Caco-2 (cell line): ENCODE measurements around the gene IQSEC3. TPM values are rescaled to one million over a fixed set of nuclear protein-coding genes. Genes with fewer than 3 reads are reported as not detected.

ENCODE experiments used
- BruUV-seq: library from RNA; stranded (reverse); fragments of 400-500 nt; replicated peaks from 2 replicates; lab custom pipeline; 2021; lab: Mats Ljungman, UMichigan
- CTCF ChIA-PET: fragments of 300-600 bp; sonication (Branson Sonifier 250); formaldehyde crosslinking; loops from one replicate; lab custom pipeline; 2022; ENCODE audit warnings: antibody characterized with exemption; lab: Charles Lee
- POLR2A ChIA-PET: fragments of 300-600 bp; sonication (Branson Sonifier 250); formaldehyde crosslinking; loops from one replicate; lab custom pipeline; 2022; ENCODE audit warnings: antibody characterized with exemption; lab: Charles Lee
- DNase-seq, 2 experiments: peaks; one replicate each; pipeline versions ENCODE4 v3.0.0 to v3.0.0-alpha.2; 2020 to 2022
- H3K27me3 ChIP-seq: replicated peaks from 2 replicates; pipeline ENCODE4 v1.6.0; 2011; ENCODE audit warnings: low read length; ENCODE audit not compliant: control insufficient read depth, insufficient read depth
- H3K36me3 ChIP-seq: 2 replicates; pipeline ENCODE4 v1.5.1; 2011; ENCODE audit warnings: low read length; ENCODE audit not compliant: control insufficient read depth, insufficient read depth
- H3K4me1 ChIP-seq: fragments of 250-450 bp; sonication (Bioruptor Pico); 2 replicates; pipeline ENCODE4 v1.5.1; 2020; ENCODE audit warnings: mild to moderate bottlenecking
- H3K4me3 ChIP-seq: 2 replicates; pipeline ENCODE4 v1.5.1; 2011; ENCODE audit warnings: low read depth, mild to moderate bottlenecking, control low read depth, low read length
- H3K9me3 ChIP-seq: fragments of 250-450 bp; sonication (Bioruptor Pico); 2 replicates; pipeline ENCODE4 v1.5.1; 2020; ENCODE audit warnings: mild to moderate bottlenecking, moderate library complexity
- H3K27ac Mint-ChIP-seq: one replicate; pipeline ENCODE4 v1.8.0; 2022; ENCODE audit warnings: mixed read lengths; ENCODE audit not compliant: unreplicated experiment
- H3K27me3 Mint-ChIP-seq: one replicate; pipeline ENCODE4 v1.8.0; 2022; ENCODE audit warnings: mixed read lengths; ENCODE audit not compliant: insufficient read depth, unreplicated experiment
- H3K36me3 Mint-ChIP-seq: one replicate; pipeline ENCODE4 v1.8.0; 2022; ENCODE audit warnings: mild to moderate bottlenecking, mixed read lengths; ENCODE audit not compliant: insufficient read depth, unreplicated experiment
- H3K4me1 Mint-ChIP-seq: one replicate; pipeline ENCODE4 v1.8.0; 2022; ENCODE audit warnings: low read depth, mixed read lengths; ENCODE audit not compliant: unreplicated experiment
- H3K4me3 Mint-ChIP-seq: one replicate; pipeline ENCODE4 v1.8.0; 2022; ENCODE audit warnings: mild to moderate bottlenecking, moderate library complexity, mixed read lengths; ENCODE audit not compliant: unreplicated experiment
- H3K9me3 Mint-ChIP-seq: one replicate; pipeline ENCODE4 v1.8.0; 2022; ENCODE audit warnings: mixed read lengths; ENCODE audit not compliant: unreplicated experiment
- CTCF ChIP-seq, 2 experiments: fragments of 200-600 bp in 1 of 2; IDR thresholded peaks; 1 replicate in 1 of 2; 2 replicates in 1 of 2; pipeline versions ENCODE4 v1.5.1 to v1.8.0; 2011 to 2022; ENCODE audit warnings: antibody characterized with exemption in 1 of 2, control low read depth in 1 of 2, inconsistent platforms in 1 of 2, low read depth in 1 of 2, low read length in 1 of 2, mild to moderate bottlenecking in 1 of 2, moderate library complexity in 1 of 2; ENCODE audit not compliant: insufficient read depth in 1 of 2, severe bottlenecking in 1 of 2, unreplicated experiment in 1 of 2
- intact Hi-C: fragments of 100-400 bp; cut with micrococcal nuclease; formaldehyde crosslinking; loops from one replicate; pipeline ENCODE4 v1.10.0; 2022; ENCODE audit not compliant: unreplicated experiment
- total RNA-seq: library from RNA; stranded (reverse); gene quantifications from 2 replicates; pipeline ENCODE4 v1.2.3, GENCODE V29; 2022

The IQSEC3 gene
- total RNA-seq, 1 experiment from 2014 or later, result 0.59 TPM

DNA sequence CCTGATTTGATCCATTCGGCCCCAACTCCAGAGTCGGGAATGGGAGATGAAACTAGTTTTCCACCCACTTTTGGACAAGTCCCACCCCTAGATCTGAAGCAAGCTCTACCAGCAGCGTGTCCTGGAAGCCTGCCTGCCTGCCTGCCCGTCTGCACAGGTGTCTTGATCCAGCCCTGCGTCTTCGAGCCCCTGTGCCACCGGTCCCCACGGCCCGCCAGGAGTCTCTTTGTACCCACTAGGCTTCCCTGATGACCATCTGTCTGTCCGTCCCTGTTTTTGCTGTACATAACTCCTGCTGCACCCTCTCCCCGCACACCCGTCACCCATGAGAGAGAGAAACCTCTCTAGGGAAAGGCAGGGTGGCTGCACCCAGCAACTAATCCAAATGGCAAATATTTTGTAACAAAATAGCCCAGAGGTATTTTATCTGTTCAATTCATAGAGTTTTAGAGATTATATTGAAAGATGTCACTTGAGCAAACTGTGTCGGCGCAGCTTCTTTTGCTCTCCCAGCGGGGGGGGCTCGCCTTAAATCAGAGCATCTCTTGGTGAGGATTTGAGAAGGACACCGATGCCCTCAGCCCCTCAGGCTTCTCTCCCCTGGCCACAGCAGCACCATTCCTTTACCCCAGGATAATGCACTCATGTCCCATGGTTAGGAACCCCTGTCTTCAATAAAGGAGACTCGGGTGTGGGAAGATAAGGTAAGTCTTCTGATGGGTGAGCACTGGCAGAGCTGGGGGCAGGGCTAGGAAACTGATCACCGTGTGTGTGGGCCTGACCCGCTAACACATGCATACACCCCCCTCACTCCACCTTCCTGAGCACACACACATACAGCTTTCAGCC is 111.6 kb downstream of the IQSEC3 start:
- Mint-ChIP-seq H3K4me1 (peaks cover 8% of the 10 kb centered on the region), H3K36me3 (no peaks in the 10 kb centered on the region), H3K27ac (no peak overlapping the region), H3K4me3 (no peak overlapping the region), H3K27me3 (no peaks in the 10 kb centered on the region), H3K9me3 (no peaks in the 10 kb centered on the region)
- DNase-seq, result no peak
- no peaks in the 10 kb centered on the region for H3K27me3 ChIP-seq
- H3K4me3 ChIP-seq, result no peak overlapping the region
- CTCF ChIA-PET, result interaction anchor here (1.5 kb wide), 1 partner anchor 41 kb away, joined by 6 read pairs; no protein-coding TSS in a partner anchor
- H3K4me1 ChIP-seq, result peaks cover 12% of the 10 kb centered on the region
- H3K9me3 ChIP-seq, result no peaks in the 10 kb centered on the region
- H3K36me3 ChIP-seq, result no peaks in the 10 kb centered on the region
- intact Hi-C loops, result no loop called here
- no peak for TF ChIP-seq CTCF (IDR thresholded peaks at IDR 0.05; ENCODE audit: insufficient read depth in 1 of 2, low read depth in 1 of 2, low read length in 1 of 2, severe bottlenecking in 1 of 2, unreplicated experiment in 1 of 2)
- BruUV-seq, result no TSS peak
- POLR2A ChIA-PET, result no interaction called here

DNA sequence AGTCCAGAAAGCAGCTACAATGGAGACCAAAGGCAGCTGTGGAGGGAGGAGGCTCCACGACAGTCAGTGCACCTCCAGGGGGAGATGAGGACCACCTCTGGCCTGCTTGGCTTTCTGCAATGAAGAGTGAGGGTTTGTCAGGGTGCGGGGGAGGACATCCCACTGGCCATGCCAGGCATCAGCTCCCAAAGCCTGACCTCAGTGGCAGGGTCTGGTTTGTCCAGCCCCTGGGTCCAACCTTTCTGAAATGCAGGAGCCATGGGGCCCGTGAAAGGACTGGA is 112.2 kb downstream of the IQSEC3 start:
- Mint-ChIP-seq H3K4me3 (no peak overlapping the region), H3K36me3 (no peaks in the 10 kb centered on the region), H3K27ac (peak overlapping the region; percentile 58), H3K27me3 (no peaks in the 10 kb centered on the region), H3K9me3 (no peaks in the 10 kb centered on the region), H3K4me1 (peaks cover 8% of the 10 kb centered on the region)
- Histone ChIP-seq H3K4me1 (peaks cover 12% of the 10 kb centered on the region), H3K36me3 (no peaks in the 10 kb centered on the region), H3K27me3 (no peaks in the 10 kb centered on the region), H3K9me3 (no peaks in the 10 kb centered on the region), H3K4me3 (no peak overlapping the region)
- TF ChIP-seq CTCF (IDR thresholded peaks at IDR 0.05; ENCODE audit: insufficient read depth in 1 of 2, low read depth in 1 of 2, low read length in 1 of 2, severe bottlenecking in 1 of 2, unreplicated experiment in 1 of 2), result no peak
- intact Hi-C loops, result no loop called here
- CTCF ChIA-PET, result interaction anchor here (1.5 kb wide), 1 partner anchor 41 kb away, joined by 6 read pairs; no protein-coding TSS in a partner anchor
- BruUV-seq, result no TSS peak
- POLR2A ChIA-PET, result no interaction called here
- no peak for DNase-seq

GRCh38 chr12:179131-179884 is 112.7 kb downstream of the IQSEC3 start:
- CTCF ChIA-PET, result interaction anchor here (1.5 kb wide), 1 partner anchor 40 kb away, joined by 6 read pairs; no protein-coding TSS in a partner anchor
- Mint-ChIP-seq H3K4me3 (no peak overlapping the region), H3K36me3 (no peaks in the 10 kb centered on the region), H3K27me3 (no peaks in the 10 kb centered on the region), H3K9me3 (no peaks in the 10 kb centered on the region), H3K4me1 (peaks cover 8% of the 10 kb centered on the region), H3K27ac (peak overlapping the region; percentile 58)
- Histone ChIP-seq H3K27me3 (no peaks in the 10 kb centered on the region), H3K9me3 (no peaks in the 10 kb centered on the region), H3K4me3 (no peak overlapping the region), H3K36me3 (no peaks in the 10 kb centered on the region), H3K4me1 (peaks cover 12% of the 10 kb centered on the region)
- TF ChIP-seq CTCF (IDR thresholded peaks at IDR 0.05; ENCODE audit: insufficient read depth in 1 of 2, low read depth in 1 of 2, low read length in 1 of 2, severe bottlenecking in 1 of 2, unreplicated experiment in 1 of 2), result no peak
- intact Hi-C loops, result no loop called here
- DNase-seq, result no peak
- POLR2A ChIA-PET, result no interaction called here
- no TSS peak for BruUV-seq
